Measurements from ENCODE around the gene SMAD5.

GRCh38 chr5:136086783-136087566 lies 45.7 kb upstream of the SMAD5 start:
- TF ChIP-seq CTCF (conservative IDR thresholded peaks at IDR 0.05; ENCODE audit: low read depth in 2 of 2) (no peak), EZH2 (IDR thresholded peaks at IDR 0.05; ENCODE audit: low read depth, unreplicated experiment) (no peak)
